HG03342 (cell line): ENCODE results near the gene FRYL.
"Not testable (repeated sequence)": the region's sequence is repeated elsewhere in the genome, so short reads cannot be mapped to it uniquely, and the experiment has no call there.

ENCODE experiments used
- ATAC-seq: cut with Tn5 transposase; IDR thresholded peaks from one replicate; pipeline ENCODE4 v1.9.1; 2021; ENCODE audit warnings: mild to moderate bottlenecking, moderate library complexity; ENCODE audit not compliant: unreplicated experiment

FRYL gene

GRCh38 chr4:48454591-48454990 is 325.5 kb downstream of the FRYL start:
- ATAC-seq, result no peak

GRCh38 chr4:48451656-48452055 is 328.4 kb downstream of the FRYL start:
- not testable (repeated sequence) for ATAC-seq

- ATAC-seq, result no peak
Observed at GRCh38 chr4:48450740-48451139, 329.3 kb downstream of the FRYL start.

GRCh38 chr4:48449151-48449550 is 330.9 kb downstream of the FRYL start:
- ATAC-seq, result no peak
